ENCODE results near the gene OR2J2.

- TF ChIP-seq CTCF (conservative IDR thresholded peaks at IDR 0.05; ENCODE audit: low read depth, low read length) (no peak), EZH2 (IDR thresholded peaks at IDR 0.05; ENCODE audit: borderline replicate concordance, low read depth, low read length, poor library complexity, severe bottlenecking) (no peak)
These were observed 17.6 kb upstream of the OR2J2 start for GRCh38 chr6:29153083-29153482.

Data from A673 (cell line).